ENCODE data around the gene KCTD18.

DNA sequence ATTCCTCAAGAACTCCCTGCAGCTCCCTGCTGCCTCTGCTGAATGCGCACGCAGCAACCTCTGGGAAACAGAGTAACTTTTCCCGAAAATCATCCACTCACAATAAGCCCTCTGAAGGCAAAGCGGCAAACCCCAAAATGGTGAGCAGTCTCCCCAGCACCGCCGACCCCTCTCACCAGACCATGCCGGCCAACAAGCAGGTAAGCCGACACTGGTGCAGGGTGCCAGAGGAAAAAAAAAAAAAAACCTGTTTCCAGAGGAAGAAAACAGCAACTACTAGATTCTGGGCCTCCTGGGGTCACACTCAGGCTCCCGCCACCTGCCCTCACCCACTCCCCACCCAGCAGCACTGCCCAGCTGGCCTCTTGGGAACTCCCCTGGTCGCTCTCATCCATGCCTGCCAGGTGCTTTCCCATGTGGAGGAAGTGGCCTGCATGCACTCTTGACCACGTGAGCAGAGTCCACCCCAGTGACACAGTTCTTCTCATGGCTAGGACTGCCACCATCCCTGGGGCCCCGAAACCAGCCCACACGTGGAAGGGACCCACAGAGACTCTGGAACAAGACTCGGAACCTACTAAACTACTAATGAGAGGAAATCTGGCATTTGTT lies 36.9 kb downstream of the KCTD18 start:
- TF ChIP-seq GATA2 (IDR thresholded peaks at IDR 0.05; ENCODE audit: low read depth, low read length) (no peak), GATA3 (IDR thresholded peaks at IDR 0.05; ENCODE audit: low read depth, low read length) (no peak)
